UCSD-AML1 (cell line): ENCODE data around the gene MYL12A.

Experiments
- DNase-seq: peaks from one replicate; lab custom pipeline; 2025; ENCODE audit not compliant: unreplicated experiment; lab: John Stamatoyannopoulos, UW

The MYL12A gene

GRCh38 chr18:3224223-3224622, 23.4 kb upstream of the MYL12A start:
- DNase-seq, result no peak

DNA sequence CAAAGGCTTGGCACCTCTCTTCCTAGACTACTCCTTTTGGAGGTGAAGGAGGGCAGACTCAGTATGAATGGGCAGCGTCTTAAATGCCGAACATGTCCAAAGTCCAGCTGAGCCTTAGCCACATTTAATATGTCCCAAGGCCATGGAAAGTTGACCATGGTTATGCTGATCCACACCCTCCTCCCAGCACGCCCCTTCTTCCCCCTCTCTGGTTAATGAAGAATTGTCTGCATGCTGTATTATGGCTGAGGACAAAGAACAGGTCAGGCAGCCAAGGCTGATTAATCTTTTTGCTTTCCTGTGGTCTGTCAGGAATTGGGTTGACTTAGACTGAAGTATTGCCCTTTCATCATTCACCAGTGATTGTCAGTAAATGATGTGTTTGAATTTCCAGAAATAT, 22.0 kb upstream of the MYL12A start:
- no peak for DNase-seq

- no peak for DNase-seq
Measured at GRCh38 chr18:3226048-3226447, 21.6 kb upstream of the MYL12A start.

GRCh38 chr18:3230401-3231334, 16.9 kb upstream of the MYL12A start:
- DNase-seq, result no peak

DNA sequence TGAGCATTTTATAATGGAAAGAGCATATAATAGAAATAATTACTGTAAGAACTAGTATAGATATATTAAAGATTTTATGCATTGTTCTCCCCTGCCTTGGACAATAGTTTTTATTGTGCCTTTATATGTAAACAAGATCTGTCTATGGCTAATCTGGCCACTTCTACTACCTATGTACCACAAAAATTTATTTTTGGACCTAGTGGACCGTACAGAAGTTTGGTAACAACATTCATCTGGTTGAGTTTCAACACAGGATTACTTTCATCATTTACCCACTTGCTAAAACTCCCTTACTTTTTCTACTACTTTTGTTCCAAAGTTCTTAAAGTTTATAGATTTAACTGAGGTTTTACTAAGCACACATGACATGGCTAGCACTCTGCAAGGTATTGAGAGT, 14.6 kb upstream of the MYL12A start:
- DNase-seq, result no peak

DNA sequence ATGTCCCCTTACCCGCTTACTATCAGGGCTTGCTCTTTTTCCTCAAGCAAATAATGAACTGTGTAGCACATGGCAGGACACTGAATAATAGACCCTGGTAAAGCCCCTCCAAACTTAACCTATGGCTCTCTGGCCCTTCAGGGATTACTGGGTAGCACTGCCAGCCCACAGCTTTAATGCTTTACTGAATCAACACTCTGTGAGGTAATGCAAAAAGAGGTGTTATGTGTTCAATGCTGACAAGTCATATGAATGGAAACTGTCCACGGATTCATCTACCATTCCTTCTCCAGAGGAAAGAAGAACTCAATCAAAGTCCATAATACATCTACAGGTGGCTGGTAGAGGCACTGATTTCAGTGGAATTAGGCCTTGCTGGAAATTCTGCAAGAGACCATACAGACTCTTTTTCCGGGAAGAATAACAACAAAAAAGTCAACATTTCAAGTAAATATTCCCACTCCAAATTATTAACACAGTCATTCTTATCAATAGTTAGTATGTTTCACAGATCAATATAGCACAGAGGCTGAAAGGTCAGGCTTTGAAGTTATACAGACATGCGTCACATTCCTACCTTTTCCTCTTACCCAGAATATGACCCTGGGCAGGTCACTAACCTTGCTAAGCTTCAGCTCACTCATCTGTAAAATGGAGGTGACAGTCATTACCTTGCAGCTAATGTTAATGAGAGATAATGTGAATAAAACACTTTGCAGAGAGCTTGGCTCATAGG, 14.0 kb upstream of the MYL12A start:
- DNase-seq, result no peak

DNA sequence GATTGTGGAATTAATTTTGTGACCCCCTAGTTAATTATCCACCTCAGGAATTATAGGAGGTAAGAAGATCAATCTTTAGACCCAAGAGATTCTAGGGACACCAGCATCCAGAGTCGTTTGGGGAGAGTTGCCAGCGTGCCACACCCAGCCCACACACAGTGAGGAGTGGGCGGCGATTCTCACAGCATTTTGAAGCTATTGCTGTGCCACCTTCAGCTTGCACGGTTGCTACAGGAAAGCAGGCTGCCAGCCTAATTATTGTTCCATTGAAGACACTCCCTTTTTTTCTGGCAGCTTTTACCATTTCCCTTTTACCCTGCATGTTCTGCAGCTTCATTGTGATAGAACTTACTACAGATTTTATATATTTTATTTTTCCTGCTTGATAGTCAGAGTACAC, 13.1 kb upstream of the MYL12A start:
- DNase-seq, result no peak

DNA sequence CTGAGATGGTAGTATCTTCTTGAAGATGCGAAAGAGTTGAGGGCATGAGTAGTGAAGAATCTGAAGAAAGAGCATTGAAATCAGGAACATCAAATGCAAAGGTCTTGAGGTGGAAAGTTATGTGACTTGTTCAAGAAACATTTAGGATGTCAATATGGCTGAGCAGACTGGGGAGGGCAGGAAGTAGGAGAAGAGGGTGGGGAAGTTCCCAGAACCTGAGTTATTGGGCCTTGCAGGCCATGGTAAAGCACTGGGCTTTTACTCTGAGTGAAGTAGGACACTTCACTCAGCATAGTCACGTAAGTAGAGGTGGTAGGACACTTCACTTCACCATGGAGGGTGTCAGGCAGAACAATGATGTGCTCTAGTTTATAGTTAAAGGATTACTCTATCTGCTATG, 11.8 kb upstream of the MYL12A start:
- no peak for DNase-seq

- no peak for DNase-seq
Measured at GRCh38 chr18:3236470-3236869, 11.1 kb upstream of the MYL12A start.

DNA sequence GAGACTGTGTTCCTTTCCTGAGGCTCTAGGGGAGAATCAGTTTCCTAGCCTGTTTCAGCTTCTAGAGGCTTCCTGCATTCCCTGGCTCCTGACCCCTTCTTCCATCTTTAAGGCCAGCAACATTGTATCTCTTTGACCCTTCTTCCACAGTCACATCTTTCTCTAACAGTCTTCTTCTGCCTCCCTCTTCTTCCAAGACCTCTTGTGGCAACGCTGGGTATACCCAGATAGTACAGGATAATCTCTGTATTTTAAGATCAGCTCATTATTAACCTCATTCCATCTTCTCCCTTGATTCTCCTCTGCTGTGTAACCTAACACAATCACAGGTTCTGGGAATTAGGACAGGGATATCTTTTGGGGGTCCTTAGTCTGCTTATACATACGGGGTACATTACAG, 8.9 kb upstream of the MYL12A start:
- DNase-seq, result no peak

- no peak for DNase-seq
Measured at GRCh38 chr18:3245185-3245564, 2.4 kb upstream of the MYL12A start.

DNA sequence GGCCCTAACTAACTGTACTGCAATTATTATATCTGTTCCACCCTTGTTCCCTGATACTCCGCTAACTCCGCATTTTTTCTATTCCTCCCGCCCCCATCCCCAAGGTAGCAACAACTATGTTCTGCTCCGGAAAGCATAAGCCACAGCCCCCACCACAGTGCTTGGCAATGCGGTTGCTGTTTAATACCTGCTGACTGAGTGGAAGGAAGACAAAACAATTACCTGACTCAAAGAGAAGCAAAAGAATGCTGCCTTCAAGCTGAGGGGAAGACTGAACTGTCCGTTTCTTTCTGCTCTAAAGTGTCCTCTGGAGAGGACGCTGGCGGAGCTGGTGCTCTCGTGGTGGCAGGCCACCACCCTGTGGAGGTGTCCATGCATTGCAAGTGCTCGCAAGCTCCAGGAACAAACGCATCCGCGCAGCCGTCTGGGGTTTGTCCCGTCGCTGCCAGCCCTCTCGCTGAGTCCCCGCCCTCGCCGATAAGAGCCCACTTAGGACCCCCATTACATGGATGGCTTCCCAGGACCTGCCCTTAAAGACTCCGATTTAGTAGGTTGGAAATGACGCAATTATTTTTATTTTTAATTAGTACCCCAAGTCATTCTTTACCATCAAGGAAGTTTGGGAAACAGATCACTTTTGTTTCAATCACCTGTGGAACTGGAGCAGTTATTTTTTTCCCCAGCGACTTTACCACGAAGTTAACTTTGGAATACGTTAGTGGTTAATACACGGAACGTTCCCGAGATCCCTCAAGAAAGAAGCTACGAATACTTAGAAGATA, 1.6 kb upstream of the MYL12A start:
- DNase-seq, result peak; percentile 86

DNA sequence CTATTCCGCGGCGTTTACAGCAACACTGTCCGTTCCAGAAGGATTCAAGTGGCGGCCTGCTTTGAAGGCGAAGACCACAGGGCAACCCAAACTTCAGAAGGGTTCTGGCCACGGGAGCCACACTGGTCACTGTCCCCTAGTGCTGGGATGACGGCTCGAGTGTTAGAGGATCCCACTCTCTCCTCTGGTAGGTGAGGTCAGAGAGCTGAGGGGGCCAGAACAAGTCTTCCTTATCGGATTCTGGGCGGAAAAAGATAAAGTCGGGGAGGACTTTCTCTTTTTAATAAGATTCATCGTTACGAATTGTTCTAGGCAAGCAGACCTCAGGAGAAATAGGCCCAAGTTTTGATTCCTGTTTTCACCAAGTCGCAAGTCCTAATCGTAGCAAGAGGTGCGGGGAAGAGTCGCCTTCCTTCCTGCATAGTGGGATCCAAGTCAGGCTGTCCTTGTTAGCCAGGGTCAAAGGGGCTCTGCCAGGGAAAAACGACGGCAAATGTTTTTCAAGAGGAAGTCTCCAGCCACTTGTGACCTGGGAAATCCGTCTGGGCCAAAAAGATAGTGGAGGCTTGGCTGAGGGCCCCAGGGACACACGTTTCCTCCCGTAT, 864 bp upstream of the MYL12A start:
- DNase-seq, result peak; percentile 59

DNA sequence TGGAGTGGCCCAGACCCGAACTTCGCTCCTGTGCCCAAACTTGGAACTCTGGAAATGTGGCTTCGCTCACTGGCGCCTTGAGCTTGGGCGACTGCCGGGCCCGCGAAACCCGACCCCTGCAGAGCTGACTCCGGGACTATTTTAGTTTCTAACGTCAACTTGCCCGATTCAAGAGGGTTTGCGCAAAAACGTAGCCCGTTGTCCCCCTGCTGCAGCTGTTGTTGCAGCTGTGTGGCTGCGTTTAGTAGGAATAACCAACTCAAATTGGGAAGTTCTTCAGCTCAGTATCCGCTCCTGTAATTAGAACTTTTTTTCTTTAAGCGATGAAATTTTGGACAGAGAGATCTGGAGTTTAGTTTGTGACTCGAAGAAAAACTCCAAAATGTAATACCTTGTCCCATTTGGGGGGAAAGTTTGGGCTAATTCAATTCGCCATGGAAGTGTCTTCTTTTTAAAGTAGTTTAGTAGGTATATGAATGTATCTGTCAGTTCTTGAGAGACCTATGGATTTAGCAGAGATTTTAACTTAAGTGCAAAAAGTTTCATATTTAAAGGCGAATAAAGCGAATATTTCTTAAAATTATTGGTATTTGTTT, 559 bp downstream of the MYL12A start:
- DNase-seq, result no peak

DNA sequence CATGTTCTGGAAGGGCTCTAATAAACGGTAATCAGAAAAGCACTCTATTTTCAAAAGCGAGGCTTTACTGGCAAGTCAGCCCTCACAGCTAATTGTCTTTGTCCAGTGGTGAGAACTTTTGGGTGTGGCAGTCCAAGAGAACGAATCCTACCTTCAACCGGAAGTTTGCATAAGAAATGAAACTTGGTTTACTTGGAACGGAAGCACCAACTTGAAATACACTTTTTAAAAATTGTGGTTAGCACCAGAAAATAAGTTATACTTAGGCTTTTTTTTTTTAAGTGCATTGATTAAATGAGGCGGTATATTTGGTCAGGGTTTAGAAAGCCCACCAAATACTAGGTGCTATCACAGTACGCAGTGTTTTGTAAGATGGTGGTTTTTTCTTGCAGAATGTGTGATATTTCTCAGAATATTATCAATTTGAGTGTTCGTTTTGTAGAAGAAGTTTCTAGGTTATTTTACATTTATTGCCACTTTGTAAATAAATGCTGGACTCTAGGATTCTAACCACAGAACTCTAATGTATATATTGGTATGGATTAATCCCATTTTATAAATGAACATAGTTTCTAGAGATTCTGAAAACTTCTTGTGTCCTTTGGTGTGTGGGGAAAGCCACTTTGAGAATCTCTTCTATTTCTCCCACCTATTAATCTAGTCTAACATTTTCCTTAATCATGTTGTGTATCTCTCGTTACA, 1.2 kb downstream of the MYL12A start:
- no peak for DNase-seq

DNA sequence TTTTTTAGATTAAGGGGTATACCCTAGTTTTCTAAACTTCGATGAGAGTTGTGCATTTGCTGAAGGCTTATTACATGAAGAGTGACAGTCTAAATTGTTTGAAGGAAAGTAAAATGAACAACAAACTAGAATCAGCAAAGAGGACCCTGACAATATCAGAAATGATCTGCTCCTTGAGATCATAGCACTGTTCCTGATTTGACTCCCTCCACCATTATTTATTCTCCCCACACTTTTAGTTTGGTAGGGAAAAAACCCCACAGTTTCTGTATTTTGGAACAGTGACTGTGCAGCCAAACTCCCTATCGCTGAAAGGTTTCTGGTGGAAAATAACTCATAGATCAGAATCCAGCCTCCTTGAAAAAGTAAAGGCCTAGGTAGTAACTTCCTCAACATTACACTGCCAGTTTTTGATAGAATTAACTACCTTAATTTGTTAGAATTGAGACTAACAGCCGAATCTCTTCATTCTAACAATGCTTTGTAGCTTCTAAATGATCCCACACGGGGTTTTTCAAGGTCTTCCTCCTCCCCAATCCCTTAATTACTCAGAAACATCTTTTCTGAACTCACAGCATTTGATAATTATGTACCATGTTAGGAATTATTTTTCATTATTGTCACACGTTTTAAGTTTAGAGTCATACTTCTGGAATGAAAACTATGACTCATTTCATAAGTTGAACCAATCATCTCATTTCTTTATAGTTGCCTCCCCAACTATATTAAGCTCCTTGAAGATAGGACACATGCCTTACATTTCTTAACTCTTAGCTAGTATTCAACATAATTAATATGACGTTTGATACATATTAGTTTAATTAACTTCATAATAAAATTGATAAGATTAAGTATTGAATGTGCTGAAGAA, 2.9 kb downstream of the MYL12A start:
- no peak for DNase-seq

GRCh38 chr18:3251249-3251962, 3.8 kb downstream of the MYL12A start:
- no peak for DNase-seq

DNA sequence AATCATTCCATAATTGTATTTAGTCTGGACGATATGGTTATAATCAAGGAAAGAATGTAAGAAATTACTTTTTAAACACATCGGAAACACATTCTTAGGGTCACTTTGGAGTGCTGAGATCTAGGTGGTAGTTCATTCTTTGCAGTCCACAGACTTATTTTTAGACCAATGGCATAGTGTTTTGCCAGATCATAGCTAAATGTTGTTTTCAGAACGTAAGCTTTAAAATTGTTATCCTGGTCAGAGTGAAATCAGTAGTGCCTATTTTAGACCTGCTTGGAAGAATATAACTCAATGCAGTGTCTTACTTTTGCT, 4.3 kb downstream of the MYL12A start:
- DNase-seq, result no peak

GRCh38 chr18:3252843-3253242, 5.2 kb downstream of the MYL12A start:
- DNase-seq, result no peak
